ENCODE results near the gene MAT1A. TPM values are rescaled to one million over a fixed set of nuclear protein-coding genes. Genes with fewer than 3 reads are reported as not detected.

The MAT1A gene
- total and polyA plus RNA-seq, 2 of the 8 experiments (the other 6 are each of a cell fraction or from before 2014, with no cell fraction given) = 4.1 to 6.4 TPM

DNA sequence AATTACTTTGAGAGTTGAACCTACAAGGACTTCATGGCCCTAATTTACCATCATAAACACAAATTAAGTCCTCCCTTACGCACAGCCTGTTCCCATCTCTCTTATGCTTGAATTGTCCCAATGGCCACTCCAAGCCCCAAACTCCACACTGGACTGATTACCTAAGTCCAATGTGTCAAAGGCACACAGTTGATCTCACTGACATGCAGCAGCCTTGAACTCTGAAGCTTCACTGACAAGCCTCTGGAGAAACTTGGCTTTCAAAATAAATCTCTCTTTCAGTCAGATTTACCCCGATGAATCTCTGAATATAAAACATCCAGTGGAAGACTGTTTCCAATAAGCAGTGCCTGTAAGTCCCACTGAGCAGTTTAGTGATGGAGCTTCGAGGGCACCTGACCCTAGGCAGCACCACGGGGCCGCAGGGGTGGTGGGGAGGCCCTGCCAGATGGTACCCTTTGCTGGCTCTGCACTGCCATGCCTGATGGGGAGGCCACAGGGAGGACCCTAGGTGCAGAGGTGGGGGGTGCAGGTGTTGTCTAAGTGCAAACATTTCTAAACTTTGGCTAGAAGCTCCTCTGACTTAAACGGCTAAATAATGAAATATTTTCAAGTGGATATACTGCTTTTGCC is 3.3 kb upstream of the MAT1A start:
- no peak overlapping the region for H4K8ac ChIP-seq (ENCODE audit: extremely low read depth, insufficient read depth, low read length)
- H2BK15ac ChIP-seq (ENCODE audit: low read length) = no peak overlapping the region
- H2BK5ac ChIP-seq (ENCODE audit: low read depth, low read length) = no peak overlapping the region
- H3K18ac ChIP-seq (ENCODE audit: extremely low read depth, low read length) = no peak overlapping the region
- no peak overlapping the region for H3K4ac ChIP-seq (replicated peaks; ENCODE audit: insufficient read length, low read depth, low read length)
- no peak for DNase-seq (ENCODE audit: low read depth in 1 of 2, low spot score in 2 of 2)
- H2BK20ac ChIP-seq (ENCODE audit: low read length) = no peak overlapping the region
- H3K9ac ChIP-seq (replicated peaks in 1 of 4; ENCODE audit: extremely low read depth in 1 of 4, low read depth in 3 of 4, low read length in 3 of 4) = no peak overlapping the region
- no peak overlapping the region for H4K5ac ChIP-seq (ENCODE audit: insufficient read length, low read depth, low read length)
- no peaks in the 10 kb centered on the region for H3K79me1 ChIP-seq (ENCODE audit: low read depth, low read length)
- no peak overlapping the region for H3K56ac ChIP-seq (replicated peaks; ENCODE audit: insufficient read length, low read depth, low read length)
- no peaks in the 10 kb centered on the region for H3K79me2 ChIP-seq (ENCODE audit: control insufficient read depth in 1 of 2, insufficient read depth in 2 of 2, low read length in 2 of 2)
- H3K4me1 ChIP-seq (replicated peaks in 1 of 4; ENCODE audit: control insufficient read depth in 3 of 4, insufficient read depth in 4 of 4, low read length in 3 of 4) = peaks cover 0 to 9% (median 2%) of the 10 kb centered on the region in 4 experiments; a peak in 3 of 7 replicates
- H4K20me1 ChIP-seq (replicated peaks in 1 of 2; ENCODE audit: control insufficient read depth in 1 of 2, insufficient read depth in 2 of 2, low read length in 2 of 2) = no peaks in the 10 kb centered on the region
- ChIA-PET CTCF (ENCODE audit: partially characterized antibody) (interaction anchor here (1.4 kb wide), 1 partner anchor 32 kb away, joined by 4 read pairs; no protein-coding TSS in a partner anchor), POLR2A (ENCODE audit: partially characterized antibody) (no interaction called here)
- no peaks in the 10 kb centered on the region for H3K27me3 ChIP-seq (replicated peaks in 1 of 4; ENCODE audit: control insufficient read depth in 3 of 4, extremely low read depth in 1 of 4, insufficient read depth in 3 of 4, low read length in 3 of 4)
- H2BK120ac ChIP-seq (replicated peaks; ENCODE audit: low read depth, low read length) = no peak overlapping the region
- no peak overlapping the region for H3K27ac ChIP-seq (ENCODE audit: low read depth, low read length)
- H3K4me3 ChIP-seq (ENCODE audit: extremely low read depth in 1 of 4, insufficient read depth in 2 of 4, low read depth in 3 of 4, low read length in 4 of 4) = no peak overlapping the region
- no peak overlapping the region for H3K23ac ChIP-seq (ENCODE audit: insufficient read length)
- WGBS, 2 experiments (ENCODE audit: extremely low coverage in 1 of 2, insufficient coverage in 1 of 2, insufficient read length in 1 of 2, insufficient replicate concordance in 2 of 2, low coverage in 1 of 2, low lambda C conversion rate in 2 of 2, missing lambda C conversion rate in 1 of 2) = 86% methylated on average over 6 of the region's 6 CpGs; no CpG with 5 or more reads in 1 of the 2 experiments
- H2AFZ ChIP-seq (ENCODE audit: low read length) = no peak overlapping the region
- no peak overlapping the region for H2AK5ac ChIP-seq (ENCODE audit: low read depth, low read length)
- no peak overlapping the region for H2BK12ac ChIP-seq (ENCODE audit: low read depth, low read length)
- no peaks in the 10 kb centered on the region for H3K36me3 ChIP-seq (ENCODE audit: control insufficient read depth in 2 of 4, insufficient read depth in 4 of 4, low read length in 3 of 4)
- H3K14ac ChIP-seq (ENCODE audit: insufficient read length) = no peak overlapping the region
- no peak overlapping the region for H4K91ac ChIP-seq (replicated peaks; ENCODE audit: insufficient read length, low read length)
- no peak for FAIRE-seq
- H3K23me2 ChIP-seq (ENCODE audit: low read depth, low read length) = no peaks in the 10 kb centered on the region
- H3K4me2 ChIP-seq (ENCODE audit: insufficient read depth in 1 of 2, low read depth in 2 of 2, low read length in 2 of 2) = no peak overlapping the region
- TF ChIP-seq HDAC2 (IDR thresholded peaks at IDR 0.05; ENCODE audit: borderline replicate concordance in 1 of 2, low read depth in 2 of 2, low read length in 2 of 2) = no peak
- peaks cover 2 to 5% of the 10 kb centered on the region in 2 experiments; a peak in 2 of 4 replicates for H3K9me3 ChIP-seq (ENCODE audit: insufficient read depth in 2 of 2, low read depth in 1 of 2, low read length in 1 of 2)
